ENCODE results near the gene SATL1. TPM values are rescaled to one million over a fixed set of nuclear protein-coding genes. Genes with fewer than 3 reads are reported as not detected.

The SATL1 gene
- total and polyA plus RNA-seq, 8 donors: not detected

DNA sequence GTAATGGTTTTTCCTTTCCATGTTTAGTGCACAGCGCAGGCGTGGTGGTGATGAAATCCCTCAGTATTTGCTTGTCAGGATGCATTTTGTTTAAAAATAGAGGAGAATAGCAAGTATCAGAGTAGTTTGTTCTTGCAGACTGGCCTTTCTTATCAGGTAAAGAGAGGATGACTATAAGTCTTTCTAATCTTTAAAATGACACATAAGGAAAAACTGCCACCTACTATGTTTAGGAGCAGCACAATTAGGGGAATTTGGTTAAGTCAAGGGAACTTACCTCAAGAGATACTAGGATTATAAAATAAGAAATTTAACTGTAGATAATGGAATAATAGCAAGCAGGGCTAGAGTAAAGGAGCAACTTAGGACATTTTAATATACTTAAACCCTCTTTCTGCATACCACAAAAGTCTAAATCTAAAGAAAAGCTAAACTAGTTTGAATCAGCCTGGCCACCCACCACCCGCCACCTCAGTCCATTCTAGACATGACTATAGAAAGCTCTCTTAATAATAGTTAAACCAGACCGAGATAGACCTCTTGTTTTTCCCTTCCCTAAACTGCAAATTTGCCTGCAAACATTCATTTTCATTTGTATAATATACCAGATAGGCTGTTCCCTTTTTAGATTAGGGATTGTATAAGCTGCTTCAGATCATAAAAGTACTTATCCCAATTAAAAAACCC, 177.9 kb downstream of the SATL1 start:
- Histone ChIP-seq H3K36me3 (peaks cover 0 to 17% (median 7%) of the 10 kb centered on the region in 4 donors), H3K27ac (no peak overlapping the region), H3K4me3 (no peak overlapping the region), H3K9me3 (peaks cover 0 to 6% (median 0%) of the 10 kb centered on the region in 4 donors), H3K27me3 (no peaks in the 10 kb centered on the region), H3K4me1 (no peaks in the 10 kb centered on the region)
- TF ChIP-seq EP300 (IDR thresholded peaks at IDR 0.05) (no peak), POLR2A (IDR thresholded peaks at IDR 0.05) (no peak), POLR2AphosphoS5 (IDR thresholded peaks at IDR 0.05) (no peak)
- TF ChIP-seq, protein P1, sequence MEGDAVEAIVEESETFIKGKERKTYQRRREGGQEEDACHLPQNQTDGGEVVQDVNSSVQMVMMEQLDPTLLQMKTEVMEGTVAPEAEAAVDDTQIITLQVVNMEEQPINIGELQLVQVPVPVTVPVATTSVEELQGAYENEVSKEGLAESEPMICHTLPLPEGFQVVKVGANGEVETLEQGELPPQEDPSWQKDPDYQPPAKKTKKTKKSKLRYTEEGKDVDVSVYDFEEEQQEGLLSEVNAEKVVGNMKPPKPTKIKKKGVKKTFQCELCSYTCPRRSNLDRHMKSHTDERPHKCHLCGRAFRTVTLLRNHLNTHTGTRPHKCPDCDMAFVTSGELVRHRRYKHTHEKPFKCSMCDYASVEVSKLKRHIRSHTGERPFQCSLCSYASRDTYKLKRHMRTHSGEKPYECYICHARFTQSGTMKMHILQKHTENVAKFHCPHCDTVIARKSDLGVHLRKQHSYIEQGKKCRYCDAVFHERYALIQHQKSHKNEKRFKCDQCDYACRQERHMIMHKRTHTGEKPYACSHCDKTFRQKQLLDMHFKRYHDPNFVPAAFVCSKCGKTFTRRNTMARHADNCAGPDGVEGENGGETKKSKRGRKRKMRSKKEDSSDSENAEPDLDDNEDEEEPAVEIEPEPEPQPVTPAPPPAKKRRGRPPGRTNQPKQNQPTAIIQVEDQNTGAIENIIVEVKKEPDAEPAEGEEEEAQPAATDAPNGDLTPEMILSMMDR (IDR thresholded peaks at IDR 0.05): no peak
- intact Hi-C loops (cut with DNase I; ENCODE audit: low total_unique reads): no loop called here
- DNase-seq: no peak
- WGBS, 5 donors: 56 to 74% (median 61%) methylated on average over 4 of the region's 4 CpGs

DNA sequence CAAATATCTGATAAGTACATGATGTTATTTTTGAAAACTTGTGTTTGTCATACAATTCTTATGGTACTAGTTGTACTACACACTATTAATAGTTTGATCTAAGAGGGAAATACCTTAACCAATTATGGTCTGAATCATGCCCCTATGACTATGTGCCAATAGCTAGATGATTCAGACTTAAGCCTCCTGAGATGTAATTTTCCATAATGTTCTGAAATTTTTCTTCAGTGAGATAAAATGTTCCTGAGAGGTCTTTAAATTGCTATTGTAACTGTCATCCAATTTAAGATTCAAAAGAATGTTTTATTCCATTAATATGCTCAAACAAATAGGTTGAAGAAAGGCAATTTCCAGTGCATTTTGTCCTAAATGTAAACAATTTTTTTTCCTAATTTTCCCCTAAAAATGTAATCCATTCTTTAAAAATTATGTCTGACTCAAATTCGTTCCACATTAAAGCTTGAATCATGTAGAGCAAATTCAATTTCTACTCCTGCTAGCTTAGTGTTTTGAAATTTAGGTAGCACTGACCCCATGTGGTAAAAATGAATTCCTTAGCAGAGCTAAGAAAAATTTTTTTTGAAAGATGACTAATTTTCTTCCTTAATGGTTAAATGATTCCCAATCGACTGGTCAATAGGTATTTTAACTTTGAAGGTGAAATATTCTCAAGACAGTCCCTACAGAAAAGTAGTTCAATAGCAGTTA, 190.8 kb downstream of the SATL1 start:
- Histone ChIP-seq H3K9me3 (no peaks in the 10 kb centered on the region), H3K36me3 (peaks cover 0 to 3% (median 0%) of the 10 kb centered on the region in 4 donors), H3K27me3 (no peaks in the 10 kb centered on the region), H3K4me3 (no peak overlapping the region), H3K4me1 (peaks cover 0 to 4% (median 0%) of the 10 kb centered on the region in 4 donors), H3K27ac (no peak overlapping the region)
- TF ChIP-seq POLR2AphosphoS5 (IDR thresholded peaks at IDR 0.05) (no peak), POLR2A (IDR thresholded peaks at IDR 0.05) (no peak), EP300 (IDR thresholded peaks at IDR 0.05) (no peak)
- TF ChIP-seq, protein P1 (IDR thresholded peaks at IDR 0.05): no peak
- DNase-seq: peak in 1 of 2 donors; percentile 10
- intact Hi-C loops (cut with DNase I; ENCODE audit: low total_unique reads): no loop called here
- WGBS, 5 donors: 36 to 67% (median 43%) methylated on average over 2 of the region's 2 CpGs

DNA sequence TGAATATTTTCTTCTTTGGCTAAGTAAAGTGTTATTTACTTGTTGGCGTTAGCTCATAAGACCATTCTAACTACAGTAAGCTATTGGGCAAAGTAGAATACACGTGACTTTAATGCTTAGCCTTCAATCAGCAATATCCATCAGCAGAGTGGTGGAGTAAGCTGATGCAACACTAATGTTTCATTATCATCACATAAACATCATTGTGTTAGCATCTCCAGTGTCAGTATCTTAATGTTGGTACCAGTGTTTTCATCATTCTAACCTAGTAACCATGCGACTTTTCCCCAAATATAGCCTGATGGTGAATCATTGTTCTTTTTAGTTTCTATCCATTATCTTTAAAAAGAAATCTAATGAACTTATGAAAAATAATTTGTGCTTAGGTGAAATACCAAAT, 191.4 kb downstream of the SATL1 start:
- no peaks in the 10 kb centered on the region for H3K27me3 ChIP-seq
- H3K4me1 ChIP-seq: peaks cover 0 to 4% (median 0%) of the 10 kb centered on the region in 4 donors
- no peak overlapping the region for H3K4me3 ChIP-seq
- TF ChIP-seq POLR2AphosphoS5 (IDR thresholded peaks at IDR 0.05): no peak
- TF ChIP-seq, protein P1 (IDR thresholded peaks at IDR 0.05): no peak
- no peak for TF ChIP-seq EP300 (IDR thresholded peaks at IDR 0.05)
- TF ChIP-seq POLR2A (IDR thresholded peaks at IDR 0.05): no peak
- no peak for DNase-seq
- 38 to 60% (median 58%) methylated on average over 3 of the region's 3 CpGs for WGBS, 5 donors
- intact Hi-C loops (cut with DNase I; ENCODE audit: low total_unique reads): no loop called here
- no peaks in the 10 kb centered on the region for H3K9me3 ChIP-seq
- no peak overlapping the region for H3K27ac ChIP-seq
- H3K36me3 ChIP-seq: peaks cover 0 to 3% (median 0%) of the 10 kb centered on the region in 4 donors

DNA sequence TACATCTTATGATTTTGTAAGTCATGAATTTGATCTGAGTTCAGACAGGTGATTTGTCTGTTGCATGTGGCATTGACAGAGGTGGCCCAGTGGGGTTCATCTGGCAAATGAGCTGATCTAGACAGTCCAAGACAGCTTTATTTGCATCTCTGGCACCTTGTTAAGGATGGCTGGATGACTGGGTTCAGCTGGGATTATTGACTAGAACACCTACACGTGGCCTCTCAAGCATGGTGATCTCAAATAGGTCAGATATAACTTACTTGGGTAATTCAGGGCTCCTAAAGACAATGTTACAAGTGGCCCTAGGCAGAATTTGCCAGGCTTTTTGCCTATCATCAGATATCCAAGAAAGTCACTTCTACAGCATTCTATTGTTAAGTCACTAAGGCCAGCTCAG, 192.0 kb downstream of the SATL1 start:
- WGBS, 5 donors: 33 to 94% (median 71%) methylated on average over 1 of the region's 1 CpG
- DNase-seq: no peak
- no peaks in the 10 kb centered on the region for H3K9me3 ChIP-seq
- H3K36me3 ChIP-seq: peaks cover 0 to 2% (median 0%) of the 10 kb centered on the region in 4 donors
- H3K4me1 ChIP-seq: peaks cover 0 to 4% (median 0%) of the 10 kb centered on the region in 4 donors
- intact Hi-C loops (cut with DNase I; ENCODE audit: low total_unique reads): no loop called here
- H3K4me3 ChIP-seq: no peak overlapping the region
- TF ChIP-seq POLR2AphosphoS5 (IDR thresholded peaks at IDR 0.05) (no peak), POLR2A (IDR thresholded peaks at IDR 0.05) (no peak), EP300 (IDR thresholded peaks at IDR 0.05) (no peak)
- TF ChIP-seq, protein P1 (IDR thresholded peaks at IDR 0.05): no peak
- H3K27me3 ChIP-seq: no peaks in the 10 kb centered on the region
- no peak overlapping the region for H3K27ac ChIP-seq

Other genes starting within 250 kb of the SATL1 start
- 10 to 100 TPM in 2 of 5 donors, 1 to 10 TPM in 3; 2.3 to 26.3 (median 8.7) TPM for gene APOOL, start 239.9 kb downstream of the SATL1 start, total RNA-seq
- 1 to 10 TPM; 2.6 to 5.2 (median 3.1) TPM for gene APOOL, start 239.9 kb downstream of the SATL1 start, polyA plus RNA-seq
- gene ZNF711, start 212 bp upstream of the SATL1 start, total RNA-seq: 10 to 100 TPM in 1 of 5 donors, 1 to 10 TPM in 3, under 1 TPM in 1; under 0.01 to 26.6 (median 6.4) TPM
- gene ZNF711, start 212 bp upstream of the SATL1 start, polyA plus RNA-seq: 1 to 10 TPM in 2 of 3 donors, under 1 TPM in 1; 0.93 to 2.4 (median 1.6) TPM
- gene POF1B, start 135.9 kb upstream of the SATL1 start, total RNA-seq: 10 to 100 TPM in 4 of 5 donors, 1 to 10 TPM in 1; 6.7 to 47.5 (median 34.2) TPM
- 10 to 100 TPM in 1 of 3 donors, 1 to 10 TPM in 2; 4.8 to 20.6 (median 5.6) TPM for gene POF1B, start 135.9 kb upstream of the SATL1 start, polyA plus RNA-seq